ENCODE measurements around the gene PRUNE2.

PRUNE2 gene

DNA sequence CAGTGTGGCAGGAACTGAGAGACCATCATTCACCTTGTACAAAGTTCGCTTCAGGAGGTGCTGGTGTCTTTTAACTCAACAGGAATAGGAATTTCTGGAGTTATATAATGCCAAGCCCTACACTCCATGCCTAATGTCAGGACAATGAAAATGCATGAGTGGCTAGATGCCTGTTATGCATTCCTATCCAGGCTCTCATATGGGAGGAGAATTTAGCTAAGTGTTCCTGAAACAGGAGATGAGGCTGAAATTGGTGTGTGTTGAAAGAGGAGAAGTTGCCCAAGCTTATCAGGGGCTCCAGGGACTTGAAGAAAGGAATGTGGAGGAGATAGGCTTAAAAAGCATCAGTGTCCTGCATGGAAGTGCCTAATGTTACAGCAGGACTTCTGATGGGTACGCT lies 26.8 kb upstream of the PRUNE2 start:
- Histone ChIP-seq H3K27ac (no peak overlapping the region), H3K27me3 (replicated peaks) (no peaks in the 10 kb centered on the region), H3K36me3 (replicated peaks) (no peaks in the 10 kb centered on the region), H3K4me3 (ENCODE audit: low read depth, low read length) (no peak overlapping the region)
- TF ChIP-seq, protein P1, sequence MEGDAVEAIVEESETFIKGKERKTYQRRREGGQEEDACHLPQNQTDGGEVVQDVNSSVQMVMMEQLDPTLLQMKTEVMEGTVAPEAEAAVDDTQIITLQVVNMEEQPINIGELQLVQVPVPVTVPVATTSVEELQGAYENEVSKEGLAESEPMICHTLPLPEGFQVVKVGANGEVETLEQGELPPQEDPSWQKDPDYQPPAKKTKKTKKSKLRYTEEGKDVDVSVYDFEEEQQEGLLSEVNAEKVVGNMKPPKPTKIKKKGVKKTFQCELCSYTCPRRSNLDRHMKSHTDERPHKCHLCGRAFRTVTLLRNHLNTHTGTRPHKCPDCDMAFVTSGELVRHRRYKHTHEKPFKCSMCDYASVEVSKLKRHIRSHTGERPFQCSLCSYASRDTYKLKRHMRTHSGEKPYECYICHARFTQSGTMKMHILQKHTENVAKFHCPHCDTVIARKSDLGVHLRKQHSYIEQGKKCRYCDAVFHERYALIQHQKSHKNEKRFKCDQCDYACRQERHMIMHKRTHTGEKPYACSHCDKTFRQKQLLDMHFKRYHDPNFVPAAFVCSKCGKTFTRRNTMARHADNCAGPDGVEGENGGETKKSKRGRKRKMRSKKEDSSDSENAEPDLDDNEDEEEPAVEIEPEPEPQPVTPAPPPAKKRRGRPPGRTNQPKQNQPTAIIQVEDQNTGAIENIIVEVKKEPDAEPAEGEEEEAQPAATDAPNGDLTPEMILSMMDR (IDR thresholded peaks at IDR 0.05; ENCODE audit: low read depth, low read length, missing control alignments): no peak
- no peak for DNase-seq
- in situ Hi-C loops (cut with HindIII; ENCODE audit: low pct_ligation_motif_present, low sequenced_read_pairs): no loop called here

DNA sequence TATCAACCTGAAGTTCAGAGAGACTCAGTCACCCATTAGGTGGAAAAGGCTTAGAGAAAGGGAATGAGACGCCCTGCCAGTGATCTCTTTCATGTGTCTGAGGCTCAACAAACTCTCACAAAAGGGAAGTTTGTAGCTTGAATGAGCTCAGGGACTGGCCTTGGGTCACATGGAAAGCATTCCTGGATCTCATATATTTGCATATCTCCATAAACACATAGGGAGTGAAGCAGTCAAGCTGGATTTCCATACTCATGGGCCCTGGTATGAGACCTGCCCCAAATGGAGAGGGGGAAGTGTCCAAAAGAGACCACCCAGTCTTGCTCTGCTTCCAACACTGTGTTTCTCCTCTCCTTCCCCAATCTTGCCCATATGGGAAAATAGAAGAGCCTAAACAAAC lies 26.4 kb upstream of the PRUNE2 start:
- no peak for DNase-seq
- in situ Hi-C loops (cut with HindIII; ENCODE audit: low pct_ligation_motif_present, low sequenced_read_pairs): no loop called here
- Histone ChIP-seq H3K4me3 (ENCODE audit: low read depth, low read length) (no peak overlapping the region), H3K27me3 (replicated peaks) (no peaks in the 10 kb centered on the region), H3K36me3 (replicated peaks) (no peaks in the 10 kb centered on the region), H3K27ac (no peak overlapping the region)
- TF ChIP-seq, protein P1 (IDR thresholded peaks at IDR 0.05; ENCODE audit: low read depth, low read length, missing control alignments): no peak

DNA sequence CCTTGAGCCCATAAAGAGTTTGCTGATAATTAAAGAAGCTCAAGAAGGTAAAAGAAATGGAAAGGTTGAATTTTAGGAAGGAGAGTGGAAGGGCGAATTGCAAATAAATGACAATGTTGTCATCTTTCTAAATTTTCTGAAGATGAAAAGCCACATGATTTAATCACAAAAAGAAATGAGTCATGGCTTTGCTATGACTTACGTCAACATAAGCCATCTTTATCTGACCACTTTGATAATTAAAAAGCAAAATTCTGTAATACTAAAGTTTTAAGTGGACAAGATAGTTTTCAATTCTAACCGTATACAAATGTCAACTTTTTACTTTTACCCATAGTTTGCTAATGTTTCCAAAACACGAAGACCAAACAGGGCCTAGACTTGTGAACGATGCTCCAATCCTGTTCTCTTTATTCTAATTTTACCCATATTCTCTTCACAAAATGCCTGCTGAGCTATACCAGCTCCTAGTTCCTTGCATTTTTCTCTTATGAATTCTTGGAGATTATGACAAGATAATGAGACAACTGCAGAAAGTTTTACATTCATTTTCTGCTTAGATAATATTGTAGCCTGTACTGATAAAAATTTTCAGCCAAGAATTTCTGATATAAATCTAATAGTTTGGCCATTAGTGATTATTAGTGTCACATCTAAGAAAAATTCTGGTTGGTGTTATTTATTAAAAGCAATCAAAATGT lies 21.8 kb upstream of the PRUNE2 start:
- H3K36me3 ChIP-seq (replicated peaks): no peaks in the 10 kb centered on the region
- in situ Hi-C loops (cut with HindIII; ENCODE audit: low pct_ligation_motif_present, low sequenced_read_pairs): no loop called here
- H3K27me3 ChIP-seq (replicated peaks): no peaks in the 10 kb centered on the region
- H3K4me3 ChIP-seq (ENCODE audit: low read depth, low read length): no peak overlapping the region
- H3K27ac ChIP-seq: peak overlapping the region; percentile 79
- TF ChIP-seq, protein P1 (IDR thresholded peaks at IDR 0.05; ENCODE audit: low read depth, low read length, missing control alignments): no peak
- no peak for DNase-seq

DNA sequence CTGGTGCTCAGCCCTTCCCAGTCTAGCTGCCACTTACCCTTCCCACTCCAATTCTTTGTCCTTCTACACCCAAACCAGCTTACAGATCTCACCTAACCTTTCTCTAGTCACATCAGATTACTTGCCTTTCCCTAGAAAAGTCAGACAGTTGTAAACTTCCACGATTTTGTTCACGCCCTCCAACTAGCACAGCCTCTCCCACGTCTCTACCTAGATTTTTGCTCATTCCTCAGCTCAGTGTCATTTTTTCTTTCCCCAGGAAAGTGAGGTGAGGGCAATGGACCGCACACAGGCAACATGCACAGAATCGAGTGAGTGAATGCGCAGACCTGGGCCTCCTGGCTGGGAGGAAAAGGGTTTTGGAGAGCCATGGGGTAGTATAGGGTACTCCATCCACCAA lies 20.9 kb upstream of the PRUNE2 start:
- Histone ChIP-seq H3K4me3 (ENCODE audit: low read depth, low read length) (no peak overlapping the region), H3K27me3 (replicated peaks) (no peaks in the 10 kb centered on the region), H3K27ac (peak overlapping the region; percentile 79), H3K36me3 (replicated peaks) (no peaks in the 10 kb centered on the region)
- TF ChIP-seq, protein P1 (IDR thresholded peaks at IDR 0.05; ENCODE audit: low read depth, low read length, missing control alignments): no peak
- in situ Hi-C loops (cut with HindIII; ENCODE audit: low pct_ligation_motif_present, low sequenced_read_pairs): no loop called here
- DNase-seq: no peak

DNA sequence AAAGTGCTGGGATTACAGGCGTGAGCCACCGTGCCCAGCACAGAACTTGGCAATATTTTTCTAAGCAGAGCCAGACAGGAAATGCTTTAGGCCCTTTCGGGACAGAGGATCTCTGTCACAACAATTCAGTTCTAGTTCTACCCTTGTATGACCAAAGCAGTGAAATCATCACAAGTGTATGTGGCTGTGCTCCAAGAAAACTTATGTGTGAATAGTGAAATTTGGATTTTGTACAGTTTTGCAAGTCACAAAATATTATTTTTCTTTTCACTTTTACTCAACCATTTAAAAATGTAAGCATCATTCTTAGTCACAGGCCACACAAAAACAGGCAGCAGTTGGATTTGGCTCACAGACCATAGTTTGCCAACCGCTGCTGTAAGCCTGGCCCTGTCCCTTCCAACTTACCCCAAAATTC lies 20.4 kb upstream of the PRUNE2 start:
- TF ChIP-seq, protein P1 (IDR thresholded peaks at IDR 0.05; ENCODE audit: low read depth, low read length, missing control alignments): no peak
- in situ Hi-C loops (cut with HindIII; ENCODE audit: low pct_ligation_motif_present, low sequenced_read_pairs): no loop called here
- peak; percentile 83 for DNase-seq
- Histone ChIP-seq H3K27me3 (replicated peaks) (no peaks in the 10 kb centered on the region), H3K36me3 (replicated peaks) (no peaks in the 10 kb centered on the region), H3K4me3 (ENCODE audit: low read depth, low read length) (no peak overlapping the region), H3K27ac (peak overlapping the region; percentile 79)

DNA sequence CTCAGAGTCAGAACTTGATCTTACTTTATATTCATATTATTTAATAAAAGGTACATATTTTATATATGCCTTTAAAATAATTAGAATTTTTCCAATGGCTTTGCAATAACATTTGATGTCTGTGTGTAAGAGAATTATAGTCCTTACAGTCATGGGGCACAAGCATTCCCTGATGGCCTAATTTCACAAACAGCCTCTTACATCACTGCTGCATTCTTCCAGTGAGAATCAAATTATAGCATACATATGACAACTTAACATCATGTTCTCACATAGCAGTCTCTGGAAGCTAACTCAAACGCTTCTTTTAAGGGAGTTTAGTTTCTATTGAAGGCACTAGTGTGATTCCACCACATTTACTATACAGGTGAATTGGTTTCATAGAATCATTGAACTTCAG lies 15.3 kb upstream of the PRUNE2 start:
- no peak overlapping the region for H3K27ac ChIP-seq
- no peak for DNase-seq
- H3K36me3 ChIP-seq (replicated peaks): no peaks in the 10 kb centered on the region
- no peaks in the 10 kb centered on the region for H3K27me3 ChIP-seq (replicated peaks)
- TF ChIP-seq, protein P1 (IDR thresholded peaks at IDR 0.05; ENCODE audit: low read depth, low read length, missing control alignments): no peak
- in situ Hi-C loops (cut with HindIII; ENCODE audit: low pct_ligation_motif_present, low sequenced_read_pairs): no loop called here
- no peak overlapping the region for H3K4me3 ChIP-seq (ENCODE audit: low read depth, low read length)
